Sigmoid colon (tissue), 4 donors: Measurements from ENCODE around the gene ADH4.

ENCODE experiments used
- CTCF ChIP-seq, 4 experiments: fragments of 450-650 bp in 3 of 4; fragments of 200-600 bp in 1 of 4; IDR thresholded peaks; one replicate each; pipeline ENCODE4 v1.5.1; 2016 to 2019; ENCODE audit warnings: antibody characterized with exemption in 4 of 4, mild to moderate bottlenecking in 3 of 4, moderate library complexity in 2 of 4
- EP300 ChIP-seq, 4 donors: sonication (generic); formaldehyde crosslinking; IDR thresholded peaks; one replicate each; pipeline ENCODE4 v1.6.1; 2017; ENCODE audit warnings: antibody characterized with exemption in 4 of 4
- POLR2A ChIP-seq, 2 donors: fragments of 450-650 bp; IDR thresholded peaks; one replicate each; pipeline ENCODE4 v1.6.1; 2016; ENCODE audit warnings: antibody characterized with exemption in 2 of 2, mild to moderate bottlenecking in 2 of 2, moderate library complexity in 2 of 2
- POLR2AphosphoS5 ChIP-seq, 4 donors: sonication (generic); formaldehyde crosslinking; IDR thresholded peaks; one replicate each; pipeline ENCODE4 v1.6.1; 2017; ENCODE audit warnings: antibody characterized with exemption in 4 of 4

- no peak for TF ChIP-seq CTCF (IDR thresholded peaks at IDR 0.05)
- TF ChIP-seq POLR2A (IDR thresholded peaks at IDR 0.05) = no peak
- TF ChIP-seq EP300 (IDR thresholded peaks at IDR 0.05) = no peak
- TF ChIP-seq POLR2AphosphoS5 (IDR thresholded peaks at IDR 0.05) = no peak
These were observed 43.2 kb downstream of the ADH4 start for GRCh38 chr4:99100876-99101275.
